ENCODE data around the gene SERTAD3.

The SERTAD3 gene

DNA sequence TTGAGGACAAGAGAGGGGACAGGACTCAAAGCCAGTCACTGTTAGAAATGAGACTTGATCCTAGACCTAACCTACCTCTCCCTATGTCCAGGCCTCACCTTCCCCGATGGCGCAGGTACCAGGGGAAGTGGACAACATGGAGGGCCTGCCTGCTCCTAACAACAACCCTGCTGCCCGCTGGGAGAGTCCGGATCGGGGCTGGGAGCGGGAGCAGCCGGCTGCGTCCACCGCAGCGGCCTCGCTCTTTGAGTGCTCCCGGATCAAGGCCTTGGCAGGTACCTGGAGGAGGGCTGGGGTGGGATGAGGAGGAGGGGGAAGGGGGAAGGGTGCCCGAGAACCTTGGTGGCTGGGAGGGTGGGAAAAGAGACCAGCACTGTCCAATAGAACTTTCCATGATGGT, 28.4 kb upstream of the SERTAD3 start:
- H3K4me3 ChIP-seq (ENCODE audit: low read depth, low read length) = no peak overlapping the region
- in situ Hi-C loops (cut with HindIII; ENCODE audit: low sequenced_read_pairs) = no loop called here
- TF ChIP-seq, protein P1, sequence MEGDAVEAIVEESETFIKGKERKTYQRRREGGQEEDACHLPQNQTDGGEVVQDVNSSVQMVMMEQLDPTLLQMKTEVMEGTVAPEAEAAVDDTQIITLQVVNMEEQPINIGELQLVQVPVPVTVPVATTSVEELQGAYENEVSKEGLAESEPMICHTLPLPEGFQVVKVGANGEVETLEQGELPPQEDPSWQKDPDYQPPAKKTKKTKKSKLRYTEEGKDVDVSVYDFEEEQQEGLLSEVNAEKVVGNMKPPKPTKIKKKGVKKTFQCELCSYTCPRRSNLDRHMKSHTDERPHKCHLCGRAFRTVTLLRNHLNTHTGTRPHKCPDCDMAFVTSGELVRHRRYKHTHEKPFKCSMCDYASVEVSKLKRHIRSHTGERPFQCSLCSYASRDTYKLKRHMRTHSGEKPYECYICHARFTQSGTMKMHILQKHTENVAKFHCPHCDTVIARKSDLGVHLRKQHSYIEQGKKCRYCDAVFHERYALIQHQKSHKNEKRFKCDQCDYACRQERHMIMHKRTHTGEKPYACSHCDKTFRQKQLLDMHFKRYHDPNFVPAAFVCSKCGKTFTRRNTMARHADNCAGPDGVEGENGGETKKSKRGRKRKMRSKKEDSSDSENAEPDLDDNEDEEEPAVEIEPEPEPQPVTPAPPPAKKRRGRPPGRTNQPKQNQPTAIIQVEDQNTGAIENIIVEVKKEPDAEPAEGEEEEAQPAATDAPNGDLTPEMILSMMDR (IDR thresholded peaks at IDR 0.05; ENCODE audit: low read depth, low read length) = no peak
- DNase-seq (ENCODE audit: low read depth, low spot score) = no peak

DNA sequence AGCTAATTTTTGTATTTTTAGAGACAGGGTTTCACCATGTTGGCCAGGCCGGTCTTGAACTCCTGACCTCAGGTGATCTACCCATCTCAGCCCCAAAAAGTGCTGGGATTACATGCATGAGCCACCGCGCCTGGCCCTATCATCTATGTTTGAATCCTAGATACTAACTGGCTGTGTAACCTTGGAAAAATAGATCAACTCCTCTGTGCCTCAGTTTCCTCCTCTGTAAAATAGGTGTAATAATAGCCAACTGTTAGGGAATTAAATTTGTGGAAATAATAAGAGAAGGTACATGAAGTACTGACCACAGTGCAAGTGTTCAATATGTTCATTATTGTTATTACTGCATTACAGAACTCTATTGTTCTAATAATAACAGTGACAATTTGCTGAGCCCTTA, 27.0 kb upstream of the SERTAD3 start:
- no peak for DNase-seq (ENCODE audit: low read depth, low spot score)
- TF ChIP-seq, protein P1 (IDR thresholded peaks at IDR 0.05; ENCODE audit: low read depth, low read length) = no peak
- H3K4me3 ChIP-seq (ENCODE audit: low read depth, low read length) = no peak overlapping the region
- in situ Hi-C loops (cut with HindIII; ENCODE audit: low sequenced_read_pairs) = no loop called here

DNA sequence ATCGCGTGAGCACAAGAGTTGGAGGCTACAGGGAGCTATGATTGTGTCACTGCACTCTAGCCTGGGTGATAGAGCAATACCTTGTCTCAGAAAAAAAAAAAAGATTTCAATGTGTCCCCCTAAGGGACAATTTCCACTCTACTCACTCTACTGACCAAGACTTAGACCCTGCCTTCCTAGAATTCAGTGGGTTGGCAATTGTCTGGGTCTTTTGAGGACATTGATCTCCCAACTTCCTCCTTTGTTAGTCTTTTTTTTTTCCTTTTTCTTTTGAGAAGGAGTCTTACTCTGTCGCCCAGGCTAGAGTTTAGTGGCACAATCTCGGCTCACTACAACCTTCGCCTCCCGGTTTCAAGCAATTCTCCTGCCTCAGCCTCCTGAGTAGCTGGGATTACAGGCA, 24.9 kb upstream of the SERTAD3 start:
- no peak overlapping the region for H3K4me3 ChIP-seq (ENCODE audit: low read depth, low read length)
- in situ Hi-C loops (cut with HindIII; ENCODE audit: low sequenced_read_pairs) = no loop called here
- no peak for DNase-seq (ENCODE audit: low read depth, low spot score)
- TF ChIP-seq, protein P1 (IDR thresholded peaks at IDR 0.05; ENCODE audit: low read depth, low read length) = no peak

DNA sequence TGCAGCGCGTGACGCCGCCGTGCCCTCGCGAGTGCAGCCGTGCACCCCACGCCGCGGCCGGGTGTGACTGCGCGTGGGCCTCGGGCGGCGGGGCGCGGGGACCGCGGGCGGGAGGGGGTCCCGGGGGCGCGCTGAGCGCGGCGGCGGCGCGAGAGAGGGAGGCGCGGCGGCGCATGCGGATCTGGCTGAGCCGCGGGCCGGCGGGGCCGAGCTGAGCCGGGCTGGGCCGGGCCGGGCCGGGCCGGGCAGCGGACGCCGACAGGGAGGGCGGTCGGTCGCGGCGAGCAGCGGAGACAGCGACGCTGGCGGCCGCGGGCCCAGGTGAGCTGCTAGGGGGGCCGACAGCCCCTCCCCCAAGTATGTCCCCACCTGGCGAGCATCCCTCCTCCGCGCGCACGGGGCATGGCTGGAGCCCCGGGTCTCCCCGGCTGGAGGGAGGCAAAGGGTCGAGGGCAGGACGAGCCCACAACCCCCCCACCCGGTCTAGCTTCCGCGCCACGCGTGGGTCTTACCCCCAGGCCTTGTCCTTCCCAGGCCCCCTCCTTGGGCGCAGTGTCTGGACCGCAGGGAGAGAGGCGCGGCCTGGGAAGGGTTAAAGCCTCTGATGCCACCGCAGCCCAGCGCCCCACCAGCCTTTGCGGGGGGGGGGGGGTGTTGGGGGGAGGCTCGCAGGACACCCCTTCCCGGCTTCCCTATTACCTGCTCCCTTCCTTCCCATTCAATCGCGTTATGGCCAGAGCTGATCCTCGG, 23.0 kb upstream of the SERTAD3 start, which contains the start of gene SPTBN4:
TSS of gene SPTBN4 (plus strand) at position 17 of the 750 bp plus-strand sequence. CDS start 5,621 bp downstream, outside the sequence.
- TF ChIP-seq, protein P1 (IDR thresholded peaks at IDR 0.05; ENCODE audit: low read depth, low read length) = no peak
- DNase-seq (ENCODE audit: low read depth, low spot score) = no peak
- peak within 1 kb of the TSS; percentile 14 for H3K4me3 ChIP-seq (ENCODE audit: low read depth, low read length)
- in situ Hi-C loops (cut with HindIII; ENCODE audit: low sequenced_read_pairs) = no loop called here

DNA sequence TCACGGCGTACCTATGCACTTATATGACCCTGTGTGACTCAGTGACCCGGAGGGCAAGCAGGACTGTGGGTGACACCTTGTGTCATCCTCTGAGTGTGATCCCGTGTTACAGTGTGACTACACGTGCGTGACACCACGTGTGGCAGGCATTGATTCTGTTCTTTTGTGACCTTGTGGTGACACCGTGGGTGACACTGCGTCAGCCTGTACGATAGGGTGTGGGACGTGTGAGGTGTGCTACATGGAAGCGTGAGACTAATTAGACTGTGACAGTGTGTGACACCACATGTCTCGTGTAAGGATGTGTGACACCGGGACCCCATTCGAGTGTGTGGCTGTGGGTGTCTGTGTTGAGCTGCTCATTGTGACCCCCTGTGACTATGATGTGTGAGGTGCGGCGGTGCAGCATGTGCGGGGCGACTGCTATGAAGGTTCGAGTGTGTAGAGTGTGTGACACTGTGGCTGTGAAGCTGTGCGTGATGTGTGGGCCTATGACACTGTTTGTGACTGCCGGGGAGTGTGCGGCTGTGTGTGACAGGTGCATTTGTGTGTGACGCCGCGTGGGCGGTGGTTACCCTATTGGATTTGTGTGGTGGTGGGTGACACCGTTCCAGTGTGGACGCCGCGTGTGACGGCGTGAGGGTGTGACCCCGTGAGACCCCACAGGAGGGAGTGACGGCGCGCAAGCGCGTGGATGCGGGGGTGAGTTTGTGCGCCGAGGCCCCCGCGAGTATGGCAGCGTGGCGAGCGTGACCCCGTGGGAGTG, 22.3 kb upstream of the SERTAD3 start:
- H3K4me3 ChIP-seq (ENCODE audit: low read depth, low read length) = peak overlapping the region; percentile 14
- in situ Hi-C loops (cut with HindIII; ENCODE audit: low sequenced_read_pairs) = no loop called here
- TF ChIP-seq, protein P1 (IDR thresholded peaks at IDR 0.05; ENCODE audit: low read depth, low read length) = no peak
- no peak for DNase-seq (ENCODE audit: low read depth, low spot score)

DNA sequence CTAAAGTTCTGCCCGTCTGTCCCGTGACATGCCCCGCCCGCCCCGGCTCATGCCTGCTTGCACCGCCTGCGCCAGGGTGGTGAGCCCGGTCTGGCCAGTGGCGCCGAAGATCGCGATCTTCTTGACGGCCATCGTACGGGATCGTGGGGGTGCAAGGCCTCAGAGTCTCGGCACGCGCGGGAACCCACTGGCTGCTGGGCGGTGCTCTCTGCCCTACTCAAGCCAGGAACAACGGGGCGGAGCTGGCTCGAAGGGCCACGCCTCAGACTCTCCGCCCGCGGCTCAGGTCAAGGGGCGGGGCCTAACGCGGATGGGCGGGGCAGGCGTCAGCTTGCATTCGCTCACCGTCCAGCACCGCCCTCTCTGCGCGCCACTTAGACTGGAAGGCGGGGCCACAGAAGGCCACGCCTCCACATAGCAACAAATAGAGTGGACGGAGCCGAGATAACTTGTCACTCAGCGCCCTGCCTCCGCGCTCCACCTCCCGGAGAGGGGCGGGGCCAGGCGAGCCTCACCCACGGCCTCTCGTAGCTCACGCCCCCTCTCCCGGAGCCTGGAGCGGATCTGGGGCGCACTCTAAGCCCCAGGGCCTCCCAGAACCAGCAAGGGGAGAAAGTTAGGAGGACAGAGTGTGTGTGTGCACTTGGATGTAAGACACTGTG, 21.6 kb upstream of the SERTAD3 start, which contains the start of gene BLVRB:
TSS of gene BLVRB (minus strand) at position 189 of the 662 bp plus-strand sequence. CDS start at position 132, 57 bp downstream.
- peak; percentile 99 for DNase-seq (ENCODE audit: low read depth, low spot score)
- peak within 1 kb of the TSS; percentile 70 for H3K4me3 ChIP-seq (ENCODE audit: low read depth, low read length)
- in situ Hi-C loops (cut with HindIII; ENCODE audit: low sequenced_read_pairs) = no loop called here
- TF ChIP-seq, protein P1 (IDR thresholded peaks at IDR 0.05; ENCODE audit: low read depth, low read length) = no peak

All from astrocyte of the spinal cord (primary cell).